Measurements from ENCODE around the gene DNAJC8.

Gene DNAJC8

GRCh38 chr1:28239004-28239403 lies 6.2 kb upstream of the DNAJC8 start:
- H3K27ac ChIP-seq = 0 out of 2 replicates have a peak overlapping the region, but pooled peaks have one; percentile 81
- no peak for TF ChIP-seq CTCF (conservative IDR thresholded peaks at IDR 0.05; ENCODE audit: low read depth)
- POLR2A ChIA-PET (ENCODE audit: low non-redundant PET) = interaction anchor here (0.6 kb wide), 1 partner anchor 127 kb away, joined by 6 read pairs; no protein-coding TSS in a partner anchor
- CTCF ChIA-PET = interaction anchor here (0.7 kb wide), 1 partner anchor 29 kb away, joined by 3 read pairs; no protein-coding TSS in a partner anchor
- DNase-seq (ENCODE audit: low spot score) = no peak

GRCh38 chr1:28236656-28237322 lies 4.0 kb upstream of the DNAJC8 start:
- POLR2A ChIA-PET (ENCODE audit: low non-redundant PET) = interaction anchor here (0.6 kb wide), 2 partner anchors 91 to 728 kb away, joined by 3 read pairs; no protein-coding TSS in a partner anchor
- peak overlapping the region; percentile 85 for H3K27ac ChIP-seq
- CTCF ChIA-PET = no interaction called here
- no peak for TF ChIP-seq CTCF (conservative IDR thresholded peaks at IDR 0.05; ENCODE audit: low read depth)
- DNase-seq (ENCODE audit: low spot score) = no peak

GRCh38 chr1:28235755-28236655 lies 3.2 kb upstream of the DNAJC8 start, which contains the start of gene ATP5IF1:
TSS of gene ATP5IF1 (plus strand) at chr1:28236124. CDS start at chr1:28236184, 60 bp downstream.
- no peak for TF ChIP-seq CTCF (conservative IDR thresholded peaks at IDR 0.05; ENCODE audit: low read depth)
- ChIA-PET CTCF (interaction anchor here (0.5 to 0.6 kb wide), 3 partner anchors 18 to 167 kb away, joined by 3 to 4 read pairs (median 3); no protein-coding TSS in a partner anchor), POLR2A (ENCODE audit: low non-redundant PET) (interaction anchor here (0.6 to 1.0 kb wide), 2 partner anchors 10 to 92 kb away, joined by 3 read pairs; no protein-coding TSS in a partner anchor)
- DNase-seq (ENCODE audit: low spot score) = peak; percentile 99
- peak within 1 kb of the TSS; percentile 85 for H3K27ac ChIP-seq

- POLR2A ChIA-PET (ENCODE audit: low non-redundant PET) = no interaction called here
- CTCF ChIA-PET = interaction anchor here (0.7 to 2.4 kb wide), 2 partner anchors 16 to 1715 kb away, joined by 4 to 12 read pairs; no protein-coding TSS in a partner anchor
- TF ChIP-seq CTCF (conservative IDR thresholded peaks at IDR 0.05; ENCODE audit: low read depth) = no peak
- H3K27ac ChIP-seq = peak overlapping the region; percentile 85
- DNase-seq (ENCODE audit: low spot score) = no peak
Observed at GRCh38 chr1:28233264-28233606, 406 bp upstream of the DNAJC8 start.

- ChIA-PET POLR2A (ENCODE audit: low non-redundant PET) (no interaction called here), CTCF (no interaction called here)
- no peak overlapping the region; the same call in 1 of the 2 replicates for H3K27ac ChIP-seq
- no peak for TF ChIP-seq CTCF (conservative IDR thresholded peaks at IDR 0.05; ENCODE audit: low read depth)
- DNase-seq (ENCODE audit: low spot score) = no peak
Observed at GRCh38 chr1:28229996-28230395, 2.8 kb downstream of the DNAJC8 start.

- TF ChIP-seq CTCF (conservative IDR thresholded peaks at IDR 0.05; ENCODE audit: low read depth) = no peak
- H3K27ac ChIP-seq = no peak overlapping the region
- DNase-seq (ENCODE audit: low spot score) = no peak
- POLR2A ChIA-PET (ENCODE audit: low non-redundant PET) = no interaction called here
- CTCF ChIA-PET = no interaction called here
Observed at GRCh38 chr1:28229089-28229488, 3.7 kb downstream of the DNAJC8 start.
